A549 (cell line): ENCODE data around the gene TEP1.

Experiments used
- CBX2 ChIP-seq: fragments of 200-600 bp; sonication (generic); IDR thresholded peaks from 2 replicates; pipeline ENCODE4 v1.6.1; 2016; ENCODE audit warnings: low read depth, mild to moderate bottlenecking, borderline replicate concordance
- JUNB ChIP-seq: fragments of >200 bp; sonication (Bioruptor Twin); formaldehyde crosslinking; IDR thresholded peaks from 2 replicates; pipeline ENCODE4 v1.6.1; 2016
- NFE2L2 ChIP-seq: fragments of 150-350 bp; conservative IDR thresholded peaks from 2 replicates; pipeline ENCODE4 v1.6.1; 2014; ENCODE audit warnings: low read length
- POLR2A ChIP-seq: IDR thresholded peaks from 2 replicates; pipeline ENCODE4 v1.6.1; 2012; ENCODE audit warnings: mild to moderate bottlenecking, low read length
- RFX5 ChIP-seq: fragments of 450-650 bp; IDR thresholded peaks from 2 replicates; pipeline ENCODE4 v1.7.1; 2014; ENCODE audit warnings: antibody characterized with exemption, mild to moderate bottlenecking, moderate library complexity
- RNF2 ChIP-seq: fragments of 200-600 bp; sonication (generic); IDR thresholded peaks from 2 replicates; pipeline ENCODE4 v1.6.1; 2016; ENCODE audit warnings: low read depth, mild to moderate bottlenecking, antibody characterized with exemption, moderate library complexity, borderline replicate concordance
- SREBF2 ChIP-seq: fragments of 450-650 bp; IDR thresholded peaks from 2 replicates; pipeline ENCODE4 v1.6.1; 2014; ENCODE audit warnings: mild to moderate bottlenecking, moderate library complexity
- ZFP36 ChIP-seq: fragments of 450-650 bp; IDR thresholded peaks from 2 replicates; pipeline ENCODE4 v1.6.1; 2014; ENCODE audit warnings: borderline replicate concordance; ENCODE audit not compliant: partially characterized antibody
- TF ChIP-seq, protein P1 (sequence below): fragments of >200 bp; sonication (Bioruptor Twin); formaldehyde crosslinking; IDR thresholded peaks from 3 replicates; pipeline ENCODE4 v1.5.1; 2016

DNA sequence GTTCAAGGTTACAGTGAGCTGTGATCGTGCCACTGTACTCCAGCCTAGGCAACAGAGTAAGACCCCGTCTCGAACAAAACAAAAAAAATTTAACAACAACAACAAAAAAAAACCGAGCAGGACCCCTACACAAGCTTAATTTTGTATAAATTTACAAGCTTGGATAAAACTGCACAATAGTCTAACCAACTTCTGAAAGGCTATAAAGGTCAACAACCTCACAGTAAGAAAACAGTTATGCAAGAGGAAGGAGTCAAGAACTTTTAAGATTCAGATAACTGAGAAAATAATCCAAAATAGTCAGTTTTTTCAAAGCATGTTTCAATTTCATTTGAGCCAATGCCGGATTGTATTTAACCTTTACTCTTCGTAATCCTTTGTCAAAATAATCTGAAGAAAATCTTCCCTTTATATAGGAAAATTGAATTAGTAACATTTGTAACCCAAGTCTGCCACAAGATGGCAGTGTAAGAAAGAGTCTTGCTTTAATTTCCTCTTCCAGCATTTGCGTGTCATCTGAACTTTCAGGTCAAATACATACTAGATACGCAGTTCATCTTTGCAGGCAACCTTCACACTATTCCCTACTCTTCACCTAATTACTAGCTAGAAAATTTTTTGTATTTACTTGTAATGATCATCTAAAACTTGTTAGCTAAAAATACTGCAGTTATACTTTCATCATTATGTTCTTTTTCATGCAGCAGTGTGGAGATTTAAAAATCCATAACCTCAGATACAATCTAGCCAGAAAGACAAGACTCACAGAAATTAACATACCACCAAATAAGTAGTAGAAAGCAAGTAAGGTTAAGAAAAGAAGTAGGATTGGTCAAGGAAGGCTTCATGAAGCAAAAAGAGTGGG is 86.1 kb downstream of the TEP1 start:
- TF ChIP-seq POLR2A (no peak), JUNB (no peak), SREBF2 (no peak), RFX5 (no peak), RNF2 (no peak), ZFP36 (no peak), NFE2L2 (no peak), CBX2 (no peak)
- TF ChIP-seq, protein P1, sequence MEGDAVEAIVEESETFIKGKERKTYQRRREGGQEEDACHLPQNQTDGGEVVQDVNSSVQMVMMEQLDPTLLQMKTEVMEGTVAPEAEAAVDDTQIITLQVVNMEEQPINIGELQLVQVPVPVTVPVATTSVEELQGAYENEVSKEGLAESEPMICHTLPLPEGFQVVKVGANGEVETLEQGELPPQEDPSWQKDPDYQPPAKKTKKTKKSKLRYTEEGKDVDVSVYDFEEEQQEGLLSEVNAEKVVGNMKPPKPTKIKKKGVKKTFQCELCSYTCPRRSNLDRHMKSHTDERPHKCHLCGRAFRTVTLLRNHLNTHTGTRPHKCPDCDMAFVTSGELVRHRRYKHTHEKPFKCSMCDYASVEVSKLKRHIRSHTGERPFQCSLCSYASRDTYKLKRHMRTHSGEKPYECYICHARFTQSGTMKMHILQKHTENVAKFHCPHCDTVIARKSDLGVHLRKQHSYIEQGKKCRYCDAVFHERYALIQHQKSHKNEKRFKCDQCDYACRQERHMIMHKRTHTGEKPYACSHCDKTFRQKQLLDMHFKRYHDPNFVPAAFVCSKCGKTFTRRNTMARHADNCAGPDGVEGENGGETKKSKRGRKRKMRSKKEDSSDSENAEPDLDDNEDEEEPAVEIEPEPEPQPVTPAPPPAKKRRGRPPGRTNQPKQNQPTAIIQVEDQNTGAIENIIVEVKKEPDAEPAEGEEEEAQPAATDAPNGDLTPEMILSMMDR, result peak; percentile 86
